Stimulated activated effector memory CD8-positive, alpha-beta T cell treated with anti-CD3 and anti-CD28 coated beads, Interleukin-12 subunit alpha, Interleukin-12 subunit beta, amount 100 ng/mL, for 72 hours (primary cell): Measurements from ENCODE around the gene GPR119.
"Not testable (repeated sequence)": the region's sequence is repeated elsewhere in the genome, so short reads cannot be mapped to it uniquely, and the experiment has no call there.

ENCODE experiments used
- ATAC-seq: fragments of 150-1000 bp; cut with Tn5 transposase; 2 replicates; pipeline ENCODE4 v1.10.0; 2021
- DNase-seq, 2 donors: peaks; one replicate each; pipeline ENCODE4 v3.0.0; 2021 to 2022; ENCODE audit warnings: low spot score in 2 of 2
- H3K27ac Mint-ChIP-seq: one replicate; pipeline ENCODE4 v1.8.0; 2022; ENCODE audit warnings: mild to moderate bottlenecking, mixed read lengths
- H3K36me3 Mint-ChIP-seq: one replicate; pipeline ENCODE4 v1.8.0; 2022; ENCODE audit warnings: mild to moderate bottlenecking, mixed read lengths
- H3K4me1 Mint-ChIP-seq: one replicate; pipeline ENCODE4 v1.8.0; 2022; ENCODE audit warnings: mixed read lengths
- H3K4me3 Mint-ChIP-seq: one replicate; pipeline ENCODE4 v1.8.0; 2022; ENCODE audit warnings: mild to moderate bottlenecking, mixed read lengths
- H3K9me3 Mint-ChIP-seq: one replicate; pipeline ENCODE4 v1.8.0; 2022; ENCODE audit warnings: mixed read lengths

Gene GPR119

GRCh38 chrX:130378024-130378669, 7.3 kb downstream of the GPR119 start:
- Mint-ChIP-seq H3K4me3 (no peak overlapping the region), H3K9me3 (no peaks in the 10 kb centered on the region), H3K4me1 (no peaks in the 10 kb centered on the region), H3K36me3 (no peaks in the 10 kb centered on the region), H3K27ac (no peak overlapping the region)
- ATAC-seq (no peak), DNase-seq (no peak)

GRCh38 chrX:130376077-130376476, 9.4 kb downstream of the GPR119 start:
- no peak overlapping the region for H3K27ac Mint-ChIP-seq
- DNase-seq, result no peak
- no peaks in the 10 kb centered on the region for H3K36me3 Mint-ChIP-seq
- no peaks in the 10 kb centered on the region for H3K4me1 Mint-ChIP-seq
- H3K4me3 Mint-ChIP-seq, result no peak overlapping the region
- no peaks in the 10 kb centered on the region for H3K9me3 Mint-ChIP-seq
- ATAC-seq, result no peak

DNA sequence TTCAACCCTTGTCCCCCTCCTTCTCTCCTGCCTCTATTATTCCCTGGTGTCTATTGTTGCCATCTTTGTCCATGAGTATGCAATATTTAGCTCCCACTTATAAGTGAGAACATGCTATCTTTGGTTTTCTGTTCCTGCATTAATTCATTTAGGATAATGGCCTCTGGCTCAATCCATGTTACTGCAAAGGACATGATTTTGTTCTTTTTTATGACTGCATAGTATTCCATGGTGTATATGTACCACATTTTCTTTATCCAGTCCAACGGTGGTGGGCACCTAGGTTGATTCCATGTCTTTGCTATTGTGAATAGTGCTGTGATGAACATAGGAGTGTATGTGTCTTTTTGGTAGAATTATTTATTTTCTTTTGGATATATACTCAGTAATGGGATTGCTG, 33.4 kb downstream of the GPR119 start:
- not testable (repeated sequence) for H3K4me1 Mint-ChIP-seq, H3K4me3 Mint-ChIP-seq, ATAC-seq, H3K27ac Mint-ChIP-seq, H3K9me3 Mint-ChIP-seq, DNase-seq
- H3K36me3 Mint-ChIP-seq, result peaks cover 18% of the 10 kb centered on the region

DNA sequence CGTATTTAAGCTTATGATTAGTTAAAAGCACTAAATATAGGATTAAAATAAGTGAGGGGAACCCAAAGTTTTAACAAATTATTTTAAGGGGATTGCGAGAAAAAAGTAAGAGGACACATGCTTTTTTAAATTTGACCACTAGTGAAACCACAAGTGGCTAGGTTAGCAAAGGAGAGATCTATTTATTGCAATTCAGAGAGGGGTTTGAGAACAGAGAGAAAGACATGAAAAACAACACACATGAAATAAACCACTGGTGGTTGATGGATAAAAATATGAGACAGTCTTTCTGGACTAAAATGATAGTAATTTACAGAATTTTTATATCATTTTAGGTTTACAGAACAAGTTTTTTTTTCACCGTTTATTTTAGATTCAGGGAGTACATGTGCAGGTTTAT, 33.9 kb downstream of the GPR119 start:
- Mint-ChIP-seq H3K4me1 (no peaks in the 10 kb centered on the region), H3K9me3 (no peaks in the 10 kb centered on the region), H3K27ac (no peak overlapping the region), H3K4me3 (no peak overlapping the region), H3K36me3 (peaks cover 18% of the 10 kb centered on the region)
- DNase-seq (no peak), ATAC-seq (no peak)

GRCh38 chrX:130347321-130347720, 38.2 kb downstream of the GPR119 start:
- no peak for ATAC-seq
- peaks cover 12% of the 10 kb centered on the region for H3K36me3 Mint-ChIP-seq

GRCh38 chrX:130343411-130343810, 42.1 kb downstream of the GPR119 start:
- no peak overlapping the region for H3K4me3 Mint-ChIP-seq
- DNase-seq (no peak), ATAC-seq (no peak)
- H3K9me3 Mint-ChIP-seq, result no peaks in the 10 kb centered on the region
- H3K4me1 Mint-ChIP-seq, result peaks cover 23% of the 10 kb centered on the region
- no peak overlapping the region for H3K27ac Mint-ChIP-seq
- peaks cover 6% of the 10 kb centered on the region for H3K36me3 Mint-ChIP-seq

More at GRCh38 chrX:130347321-130347720, 38.2 kb downstream of the GPR119 start:
- Mint-ChIP-seq H3K9me3 (no peaks in the 10 kb centered on the region), H3K4me1 (no peaks in the 10 kb centered on the region), H3K27ac (no peak overlapping the region), H3K4me3 (no peak overlapping the region)
- DNase-seq, result no peak

- Mint-ChIP-seq H3K4me1 (peaks cover 23% of the 10 kb centered on the region), H3K27ac (peak overlapping the region; percentile 98), H3K4me3 (peak overlapping the region; percentile 98), H3K9me3 (no peaks in the 10 kb centered on the region), H3K36me3 (peaks cover 6% of the 10 kb centered on the region)
- no peak for DNase-seq
- ATAC-seq, result no peak
Observed at GRCh38 chrX:130340271-130340670, 45.2 kb downstream of the GPR119 start.

DNA sequence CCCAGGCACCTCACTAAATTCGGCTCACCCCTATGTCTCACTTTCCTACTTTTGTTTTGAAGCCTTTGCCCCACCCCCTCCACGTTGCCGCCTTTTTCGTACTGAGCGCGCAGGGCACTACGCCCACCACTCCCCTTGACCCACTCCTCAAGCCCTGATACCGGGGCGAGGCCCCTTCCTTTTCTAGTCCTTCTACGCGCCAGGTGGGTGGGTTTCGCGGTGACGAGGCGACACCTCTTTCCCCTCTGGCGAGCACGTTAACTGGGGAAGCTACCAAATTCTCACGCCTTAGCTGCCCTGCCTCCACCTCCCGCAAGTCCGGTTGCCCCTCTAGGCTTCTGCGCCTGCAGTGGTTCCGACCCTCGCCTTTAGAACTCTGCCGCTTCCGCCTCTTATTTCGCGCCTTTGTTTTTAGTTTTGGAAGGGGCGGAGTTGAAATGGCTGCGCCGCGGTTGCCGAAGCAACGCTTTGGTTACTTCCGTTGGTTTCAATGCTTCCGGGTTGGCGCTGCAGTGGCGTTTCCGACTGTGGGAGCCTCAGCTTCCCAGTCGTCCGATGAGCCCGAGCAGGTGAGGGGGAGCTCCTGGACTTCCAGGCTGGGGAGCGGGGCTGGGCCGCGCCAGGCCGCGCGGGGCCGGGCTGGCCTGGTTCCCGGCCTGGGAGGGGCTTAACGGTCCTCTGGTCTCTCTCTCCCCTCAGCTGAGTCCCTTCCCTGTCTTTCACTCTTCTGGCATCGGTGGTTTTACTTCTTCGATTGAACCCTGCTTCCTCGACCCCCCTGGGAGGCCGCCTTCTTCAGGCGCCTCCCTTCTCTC, 45.9 kb downstream of the GPR119 start, which contains the start of gene SLC25A14:
SLC25A14 (plus strand) TSS at position 512 of the 815 bp plus-strand sequence. CDS start 360 bp downstream, outside the sequence.
- Mint-ChIP-seq H3K9me3 (no peaks in the 10 kb centered on the region), H3K4me1 (peaks cover 23% of the 10 kb centered on the region), H3K4me3 (peak within 1 kb of the TSS; percentile 98), H3K27ac (peak within 1 kb of the TSS; percentile 98), H3K36me3 (peaks cover 6% of the 10 kb centered on the region)
- ATAC-seq (peak; percentile 94), DNase-seq (peak; percentile 29 to 80)

- not testable (repeated sequence) for H3K36me3 Mint-ChIP-seq, H3K9me3 Mint-ChIP-seq, DNase-seq, ATAC-seq
- Mint-ChIP-seq H3K4me3 (peak overlapping the region; percentile 98), H3K27ac (peak overlapping the region; percentile 98), H3K4me1 (peaks cover 23% of the 10 kb centered on the region)
Observed at GRCh38 chrX:130338869-130339268, 46.6 kb downstream of the GPR119 start.

- DNase-seq (no peak), ATAC-seq (no peak)
- H3K4me3 Mint-ChIP-seq, result no peak overlapping the region
- H3K36me3 Mint-ChIP-seq, result peaks cover 6% of the 10 kb centered on the region
- no peak overlapping the region for H3K27ac Mint-ChIP-seq
- H3K9me3 Mint-ChIP-seq, result no peaks in the 10 kb centered on the region
- peaks cover 23% of the 10 kb centered on the region for H3K4me1 Mint-ChIP-seq
Observed at GRCh38 chrX:130336531-130336930, 48.9 kb downstream of the GPR119 start.
